GM23338 (cell line): ENCODE results near the gene RPL29. TPM values are rescaled to one million over a fixed set of nuclear protein-coding genes. Genes with fewer than 3 reads are reported as not detected.

ENCODE experiments used
- ATAC-seq: fragments of 200-7000 bp; cut with Tn5 transposase; 3 replicates; pipeline ENCODE4 v1.9.1; 2020
- DNase-seq: peaks from one replicate; pipeline ENCODE4 v3.0.0-alpha.2; 2015; ENCODE audit warnings: low spot score
- H2AFZ ChIP-seq: fragments of 200-600 bp; sonication (generic); 2 replicates; pipeline ENCODE4 v1.8.0; 2016; ENCODE audit warnings: antibody characterized with exemption, mild to moderate bottlenecking, moderate library complexity
- H3F3A ChIP-seq: fragments of 200-600 bp; sonication (generic); replicated peaks from 2 replicates; pipeline ENCODE4 v1.8.0; 2017; ENCODE audit warnings: antibody characterized with exemption, mixed run types, low read depth
- H3K27ac ChIP-seq: fragments of 200-600 bp; sonication (generic); 2 replicates; pipeline ENCODE4 v1.6.1; 2016; ENCODE audit warnings: low read depth
- H3K27me3 ChIP-seq: fragments of 200-600 bp; sonication (generic); 2 replicates; pipeline ENCODE4 v1.8.0; 2016; ENCODE audit warnings: mild to moderate bottlenecking, mixed run types, moderate library complexity; ENCODE audit not compliant: insufficient read depth
- H3K36me3 ChIP-seq: fragments of 200-600 bp; sonication (generic); 2 replicates; pipeline ENCODE4 v1.8.0; 2016; ENCODE audit warnings: mild to moderate bottlenecking; ENCODE audit not compliant: insufficient read depth
- H3K4me1 ChIP-seq: fragments of 200-600 bp; sonication (generic); 2 replicates; pipeline ENCODE4 v1.8.0; 2016; ENCODE audit warnings: mild to moderate bottlenecking, moderate library complexity; ENCODE audit not compliant: insufficient read depth
- H3K4me2 ChIP-seq: fragments of 200-600 bp; sonication (generic); 2 replicates; pipeline ENCODE4 v1.7.1; 2017; ENCODE audit warnings: mixed run types
- H3K4me3 ChIP-seq: fragments of 200-600 bp; sonication (generic); 2 replicates; pipeline ENCODE4 v1.6.1; 2016; ENCODE audit warnings: mixed run types
- H3K79me2 ChIP-seq: fragments of 200-600 bp; sonication (generic); replicated peaks from 2 replicates; pipeline ENCODE4 v1.8.0; 2017; ENCODE audit warnings: mild to moderate bottlenecking; ENCODE audit not compliant: insufficient read depth
- H3K9me2 ChIP-seq: fragments of 200-600 bp; sonication (generic); 2 replicates; pipeline ENCODE4 v1.8.0; 2017; ENCODE audit not compliant: insufficient read depth
- H4K20me1 ChIP-seq: fragments of 200-600 bp; sonication (generic); replicated peaks from 2 replicates; pipeline ENCODE4 v1.8.0; 2017; ENCODE audit warnings: mild to moderate bottlenecking; ENCODE audit not compliant: insufficient read depth
- H3K27ac Mint-ChIP-seq: 2 replicates; pipeline ENCODE4 v1.8.0; 2020; ENCODE audit warnings: inconsistent platforms, mild to moderate bottlenecking, moderate library complexity, mixed read lengths
- H3K27me3 Mint-ChIP-seq: 3 replicates; pipeline ENCODE4 v1.8.0; 2022; ENCODE audit warnings: low read depth, mild to moderate bottlenecking, moderate library complexity, mixed read lengths, inconsistent platforms; ENCODE audit not compliant: insufficient read depth, poor library complexity
- H3K36me3 Mint-ChIP-seq: 3 replicates; pipeline ENCODE4 v1.8.0; 2021; ENCODE audit warnings: low read depth, mild to moderate bottlenecking, inconsistent platforms, moderate library complexity, mixed read lengths
- H3K4me1 Mint-ChIP-seq: 3 replicates; pipeline ENCODE4 v1.8.0; 2020; ENCODE audit warnings: mild to moderate bottlenecking, inconsistent platforms, mixed read lengths
- H3K4me3 Mint-ChIP-seq: 3 replicates; pipeline ENCODE4 v1.8.0; 2021; ENCODE audit warnings: moderate library complexity, mild to moderate bottlenecking, inconsistent platforms, mixed read lengths
- H3K9me3 Mint-ChIP-seq: 3 replicates; pipeline ENCODE4 v1.8.0; 2020; ENCODE audit warnings: moderate library complexity, mild to moderate bottlenecking, inconsistent platforms, mixed read lengths
- CREB1 ChIP-seq: fragments of 250-450 bp; sonication (Bioruptor Pico); IDR thresholded peaks from 2 replicates; pipeline ENCODE4 v1.5.0; 2020; ENCODE audit warnings: low read depth, mild to moderate bottlenecking, moderate library complexity
- EZH2 ChIP-seq: fragments of 200-600 bp; sonication (generic); IDR thresholded peaks from one replicate; pipeline ENCODE4 v1.8.0; 2017; ENCODE audit warnings: antibody characterized with exemption, mild to moderate bottlenecking, low read depth; ENCODE audit not compliant: unreplicated experiment
- EZH2phosphoT487 ChIP-seq: fragments of 200-600 bp; sonication (generic); IDR thresholded peaks from one replicate; pipeline ENCODE4 v1.8.1; 2018; ENCODE audit warnings: antibody characterized with exemption; ENCODE audit not compliant: unreplicated experiment
- JUNB ChIP-seq: IDR thresholded peaks from one replicate; pipeline ENCODE4 v1.6.1; 2016; ENCODE audit warnings: antibody characterized with exemption; ENCODE audit not compliant: unreplicated experiment
- NANOG ChIP-seq: IDR thresholded peaks from 2 replicates; pipeline ENCODE4 v1.6.1; 2016; ENCODE audit warnings: antibody characterized with exemption, borderline replicate concordance
- STAT1 ChIP-seq: IDR thresholded peaks from one replicate; pipeline ENCODE4 v1.6.1; 2016; ENCODE audit warnings: antibody characterized with exemption; ENCODE audit not compliant: unreplicated experiment
- ZNF114 ChIP-seq: fragments of 250-450 bp; sonication (Bioruptor Pico); IDR thresholded peaks from 2 replicates; pipeline ENCODE4 v1.5.0; 2020; ENCODE audit warnings: mild to moderate bottlenecking, moderate library complexity
- ZNF331 ChIP-seq: fragments of 250-450 bp; sonication (Bioruptor Pico); IDR thresholded peaks from 2 replicates; pipeline ENCODE4 v1.5.0; 2020; ENCODE audit warnings: low read depth, mild to moderate bottlenecking, moderate library complexity
- polyA plus RNA-seq: library from polyadenylated mRNA; unstranded; fragments of >200 nt; fragmentation: Nextera tagmentation; extraction: Ambion mirVana; gene quantifications from 2 replicates; pipeline ENCODE4 v1.2.1, GENCODE V29; 2016
- total RNA-seq: library from RNA; depleted of rRNA; stranded (reverse); fragments of >200 nt; shearing (Covaris generic); gene quantifications from 2 replicates; pipeline ENCODE4 v1.2.3, GENCODE V29; 2014
- TF ChIP-seq, protein P1 (sequence below): fragments of 250-450 bp; sonication (Bioruptor Pico); IDR thresholded peaks from 2 replicates; pipeline ENCODE4 v1.5.0; 2020; ENCODE audit warnings: mild to moderate bottlenecking, moderate library complexity
- TF ChIP-seq, protein P2 (sequence below): IDR thresholded peaks from 2 replicates; pipeline ENCODE4 v1.6.1; 2016; ENCODE audit warnings: antibody characterized with exemption
- TF ChIP-seq, protein P3 (sequence below), 2 experiments: fragments of 200-600 bp in 1 of 2; sonication (generic) in 1 of 2; conservative IDR thresholded peaks; 2 replicates each; pipeline versions ENCODE4 v1.5.1 to v1.6.1; 2016 to 2017; ENCODE audit warnings: antibody characterized with exemption in 2 of 2, low read depth in 2 of 2, mild to moderate bottlenecking in 2 of 2, moderate library complexity in 1 of 2

RPL29 gene
- total and polyA plus RNA-seq, 2 experiments from 2014 or later = 1,471 to 1,864 TPM

DNA sequence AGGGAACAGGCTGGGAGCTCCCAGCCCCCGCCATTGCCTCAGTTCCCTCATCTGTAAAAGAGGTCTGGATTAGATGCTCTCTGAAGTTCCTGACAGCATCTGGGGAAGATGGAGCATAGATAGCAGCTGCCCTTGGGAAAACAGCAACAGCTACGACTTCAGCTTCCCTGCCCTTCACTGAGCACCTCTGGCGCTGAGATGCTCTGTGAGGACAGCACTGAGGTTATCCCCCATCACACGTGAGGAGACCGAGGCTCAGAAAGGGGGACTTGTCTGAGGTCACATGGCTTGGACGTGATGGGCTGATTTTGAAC is 11.1 kb upstream of the RPL29 start:
- Histone ChIP-seq H3K4me1 (peaks cover 28% of the 10 kb centered on the region; the same call in 1 of the 2 replicates), H3K27me3 (no peaks in the 10 kb centered on the region), H3K27ac (no peak overlapping the region), H2AFZ (no peak overlapping the region), H3K4me2 (no peak overlapping the region), H3K4me3 (no peak overlapping the region), H3K36me3 (no peaks in the 10 kb centered on the region), H4K20me1 (no peaks in the 10 kb centered on the region), H3K79me2 (no peaks in the 10 kb centered on the region), H3K9me2 (no peaks in the 10 kb centered on the region), H3F3A (no peaks in the 10 kb centered on the region; the same call in 1 of the 2 replicates)
- no peak overlapping the region; the same call in 2 of the 3 replicates for H3K4me3 Mint-ChIP-seq
- no peak overlapping the region for H3K27ac Mint-ChIP-seq
- no peak for DNase-seq
- ATAC-seq = no peak
- TF ChIP-seq NANOG (no peak), ZNF331 (no peak), CREB1 (no peak), JUNB (no peak), STAT1 (no peak), ZNF114 (CRISPR knock-in tag) (no peak), EZH2 (no peak), EZH2phosphoT487 (no peak)
- TF ChIP-seq, protein P1, sequence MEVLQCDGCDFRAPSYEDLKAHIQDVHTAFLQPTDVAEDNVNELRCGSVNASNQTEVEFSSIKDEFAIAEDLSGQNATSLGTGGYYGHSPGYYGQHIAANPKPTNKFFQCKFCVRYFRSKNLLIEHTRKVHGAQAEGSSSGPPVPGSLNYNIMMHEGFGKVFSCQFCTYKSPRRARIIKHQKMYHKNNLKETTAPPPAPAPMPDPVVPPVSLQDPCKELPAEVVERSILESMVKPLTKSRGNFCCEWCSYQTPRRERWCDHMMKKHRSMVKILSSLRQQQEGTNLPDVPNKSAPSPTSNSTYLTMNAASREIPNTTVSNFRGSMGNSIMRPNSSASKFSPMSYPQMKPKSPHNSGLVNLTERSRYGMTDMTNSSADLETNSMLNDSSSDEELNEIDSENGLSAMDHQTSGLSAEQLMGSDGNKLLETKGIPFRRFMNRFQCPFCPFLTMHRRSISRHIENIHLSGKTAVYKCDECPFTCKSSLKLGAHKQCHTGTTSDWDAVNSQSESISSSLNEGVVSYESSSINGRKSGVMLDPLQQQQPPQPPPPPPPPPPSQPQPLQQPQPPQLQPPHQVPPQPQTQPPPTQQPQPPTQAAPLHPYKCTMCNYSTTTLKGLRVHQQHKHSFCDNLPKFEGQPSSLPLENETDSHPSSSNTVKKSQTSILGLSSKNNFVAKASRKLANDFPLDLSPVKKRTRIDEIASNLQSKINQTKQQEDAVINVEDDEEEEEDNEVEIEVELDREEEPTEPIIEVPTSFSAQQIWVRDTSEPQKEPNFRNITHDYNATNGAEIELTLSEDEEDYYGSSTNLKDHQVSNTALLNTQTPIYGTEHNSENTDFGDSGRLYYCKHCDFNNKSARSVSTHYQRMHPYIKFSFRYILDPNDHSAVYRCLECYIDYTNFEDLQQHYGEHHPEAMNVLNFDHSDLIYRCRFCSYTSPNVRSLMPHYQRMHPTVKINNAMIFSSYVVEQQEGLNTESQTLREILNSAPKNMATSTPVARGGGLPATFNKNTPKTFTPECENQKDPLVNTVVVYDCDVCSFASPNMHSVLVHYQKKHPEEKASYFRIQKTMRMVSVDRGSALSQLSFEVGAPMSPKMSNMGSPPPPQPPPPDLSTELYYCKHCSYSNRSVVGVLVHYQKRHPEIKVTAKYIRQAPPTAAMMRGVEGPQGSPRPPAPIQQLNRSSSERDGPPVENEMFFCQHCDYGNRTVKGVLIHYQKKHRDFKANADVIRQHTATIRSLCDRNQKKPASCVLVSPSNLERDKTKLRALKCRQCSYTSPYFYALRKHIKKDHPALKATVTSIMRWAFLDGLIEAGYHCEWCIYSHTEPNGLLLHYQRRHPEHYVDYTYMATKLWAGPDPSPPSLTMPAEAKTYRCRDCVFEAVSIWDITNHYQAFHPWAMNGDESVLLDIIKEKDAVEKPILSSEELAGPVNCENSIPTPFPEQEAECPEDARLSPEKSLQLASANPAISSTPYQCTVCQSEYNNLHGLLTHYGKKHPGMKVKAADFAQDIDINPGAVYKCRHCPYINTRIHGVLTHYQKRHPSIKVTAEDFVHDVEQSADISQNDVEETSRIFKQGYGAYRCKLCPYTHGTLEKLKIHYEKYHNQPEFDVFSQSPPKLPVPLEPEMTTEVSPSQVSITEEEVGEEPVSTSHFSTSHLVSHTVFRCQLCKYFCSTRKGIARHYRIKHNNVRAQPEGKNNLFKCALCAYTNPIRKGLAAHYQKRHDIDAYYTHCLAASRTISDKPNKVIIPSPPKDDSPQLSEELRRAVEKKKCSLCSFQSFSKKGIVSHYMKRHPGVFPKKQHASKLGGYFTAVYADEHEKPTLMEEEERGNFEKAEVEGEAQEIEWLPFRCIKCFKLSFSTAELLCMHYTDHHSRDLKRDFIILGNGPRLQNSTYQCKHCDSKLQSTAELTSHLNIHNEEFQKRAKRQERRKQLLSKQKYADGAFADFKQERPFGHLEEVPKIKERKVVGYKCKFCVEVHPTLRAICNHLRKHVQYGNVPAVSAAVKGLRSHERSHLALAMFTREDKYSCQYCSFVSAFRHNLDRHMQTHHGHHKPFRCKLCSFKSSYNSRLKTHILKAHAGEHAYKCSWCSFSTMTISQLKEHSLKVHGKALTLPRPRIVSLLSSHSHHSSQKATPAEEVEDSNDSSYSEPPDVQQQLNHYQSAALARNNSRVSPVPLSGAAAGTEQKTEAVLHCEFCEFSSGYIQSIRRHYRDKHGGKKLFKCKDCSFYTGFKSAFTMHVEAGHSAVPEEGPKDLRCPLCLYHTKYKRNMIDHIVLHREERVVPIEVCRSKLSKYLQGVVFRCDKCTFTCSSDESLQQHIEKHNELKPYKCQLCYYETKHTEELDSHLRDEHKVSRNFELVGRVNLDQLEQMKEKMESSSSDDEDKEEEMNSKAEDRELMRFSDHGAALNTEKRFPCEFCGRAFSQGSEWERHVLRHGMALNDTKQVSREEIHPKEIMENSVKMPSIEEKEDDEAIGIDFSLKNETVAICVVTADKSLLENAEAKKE (CRISPR knock-in tag) = no peak
- TF ChIP-seq, protein P2, sequence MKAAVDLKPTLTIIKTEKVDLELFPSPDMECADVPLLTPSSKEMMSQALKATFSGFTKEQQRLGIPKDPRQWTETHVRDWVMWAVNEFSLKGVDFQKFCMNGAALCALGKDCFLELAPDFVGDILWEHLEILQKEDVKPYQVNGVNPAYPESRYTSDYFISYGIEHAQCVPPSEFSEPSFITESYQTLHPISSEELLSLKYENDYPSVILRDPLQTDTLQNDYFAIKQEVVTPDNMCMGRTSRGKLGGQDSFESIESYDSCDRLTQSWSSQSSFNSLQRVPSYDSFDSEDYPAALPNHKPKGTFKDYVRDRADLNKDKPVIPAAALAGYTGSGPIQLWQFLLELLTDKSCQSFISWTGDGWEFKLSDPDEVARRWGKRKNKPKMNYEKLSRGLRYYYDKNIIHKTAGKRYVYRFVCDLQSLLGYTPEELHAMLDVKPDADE = no peak
- TF ChIP-seq, protein P3, sequence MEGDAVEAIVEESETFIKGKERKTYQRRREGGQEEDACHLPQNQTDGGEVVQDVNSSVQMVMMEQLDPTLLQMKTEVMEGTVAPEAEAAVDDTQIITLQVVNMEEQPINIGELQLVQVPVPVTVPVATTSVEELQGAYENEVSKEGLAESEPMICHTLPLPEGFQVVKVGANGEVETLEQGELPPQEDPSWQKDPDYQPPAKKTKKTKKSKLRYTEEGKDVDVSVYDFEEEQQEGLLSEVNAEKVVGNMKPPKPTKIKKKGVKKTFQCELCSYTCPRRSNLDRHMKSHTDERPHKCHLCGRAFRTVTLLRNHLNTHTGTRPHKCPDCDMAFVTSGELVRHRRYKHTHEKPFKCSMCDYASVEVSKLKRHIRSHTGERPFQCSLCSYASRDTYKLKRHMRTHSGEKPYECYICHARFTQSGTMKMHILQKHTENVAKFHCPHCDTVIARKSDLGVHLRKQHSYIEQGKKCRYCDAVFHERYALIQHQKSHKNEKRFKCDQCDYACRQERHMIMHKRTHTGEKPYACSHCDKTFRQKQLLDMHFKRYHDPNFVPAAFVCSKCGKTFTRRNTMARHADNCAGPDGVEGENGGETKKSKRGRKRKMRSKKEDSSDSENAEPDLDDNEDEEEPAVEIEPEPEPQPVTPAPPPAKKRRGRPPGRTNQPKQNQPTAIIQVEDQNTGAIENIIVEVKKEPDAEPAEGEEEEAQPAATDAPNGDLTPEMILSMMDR (conservative IDR thresholded peaks at IDR 0.05; ENCODE audit: low read depth in 2 of 2) = no peak
- peaks cover 20% of the 10 kb centered on the region for H3K27me3 Mint-ChIP-seq
- H3K9me3 Mint-ChIP-seq = no peaks in the 10 kb centered on the region
- H3K36me3 Mint-ChIP-seq = no peaks in the 10 kb centered on the region; the same call in 2 of the 3 replicates
- peaks cover 56% of the 10 kb centered on the region for H3K4me1 Mint-ChIP-seq
